ENCODE data around the gene SLC26A8.
"Not testable (repeated sequence)": the region's sequence is repeated elsewhere in the genome, so short reads cannot be mapped to it uniquely, and the experiment has no call there.

Gene SLC26A8

DNA sequence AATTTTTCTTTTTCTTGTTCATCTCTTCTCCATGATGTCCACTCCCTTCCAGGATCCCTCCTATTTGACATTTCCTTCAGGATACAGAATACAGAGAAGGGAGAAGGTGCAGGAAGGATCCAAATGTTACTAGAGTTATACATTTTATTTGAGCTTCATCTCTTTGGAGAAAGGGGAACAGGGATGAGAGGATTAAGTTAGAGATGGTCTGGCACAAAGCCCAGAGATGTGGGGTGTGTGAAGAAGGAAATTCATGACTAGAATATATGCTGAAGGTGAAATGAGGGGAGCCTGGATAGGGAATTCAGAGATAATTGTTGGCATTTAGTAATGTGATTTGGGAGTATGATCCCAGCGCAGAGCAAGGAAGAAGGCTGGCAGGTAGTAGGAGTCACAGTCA, 81.1 kb downstream of the SLC26A8 start:
- no peak for DNase-seq (ENCODE audit: low spot score)

DNA sequence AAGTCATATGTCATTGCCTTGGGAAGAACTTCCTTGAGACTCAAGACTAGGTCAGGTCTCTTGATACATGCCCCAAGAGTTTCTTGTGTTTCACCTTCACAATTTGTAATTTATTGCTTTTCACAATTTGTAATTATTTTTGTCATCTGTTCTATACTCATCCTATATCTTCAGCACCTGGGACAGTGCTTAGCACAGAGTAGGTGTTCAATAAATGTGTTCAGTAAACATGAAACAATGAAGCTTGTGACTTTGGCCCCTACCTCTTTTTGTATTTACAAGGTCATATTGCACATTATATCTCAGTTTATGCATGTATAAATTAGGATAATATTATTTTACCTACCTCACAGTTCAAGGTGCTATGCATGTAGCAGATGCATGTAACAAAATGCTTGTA, 82.1 kb downstream of the SLC26A8 start:
- no peak for DNase-seq (ENCODE audit: low spot score)

GRCh38 chr6:35941170-35941569, 83.3 kb downstream of the SLC26A8 start:
- DNase-seq (ENCODE audit: low spot score) = not testable (repeated sequence)

DNA sequence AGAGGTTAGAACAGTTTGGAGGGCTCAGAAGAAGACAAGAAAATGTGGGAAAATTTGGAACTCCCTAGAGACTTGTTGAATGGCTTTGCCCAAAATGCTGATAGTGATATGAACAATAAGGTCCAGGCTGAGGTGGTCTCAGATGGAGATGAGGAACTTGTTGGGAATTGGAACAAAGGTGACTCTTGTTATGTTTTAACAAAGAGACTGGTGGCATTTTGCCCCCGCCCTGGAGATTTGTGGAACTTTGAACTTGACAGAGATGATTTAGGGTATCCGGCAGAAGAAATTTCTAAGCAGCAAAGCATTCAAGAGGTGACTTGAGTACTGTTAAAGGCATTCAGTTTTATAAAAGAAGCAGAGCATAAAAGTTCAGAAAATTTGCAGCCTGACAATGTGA, 84.4 kb downstream of the SLC26A8 start:
- DNase-seq (ENCODE audit: low spot score) = not testable (repeated sequence)

DNA sequence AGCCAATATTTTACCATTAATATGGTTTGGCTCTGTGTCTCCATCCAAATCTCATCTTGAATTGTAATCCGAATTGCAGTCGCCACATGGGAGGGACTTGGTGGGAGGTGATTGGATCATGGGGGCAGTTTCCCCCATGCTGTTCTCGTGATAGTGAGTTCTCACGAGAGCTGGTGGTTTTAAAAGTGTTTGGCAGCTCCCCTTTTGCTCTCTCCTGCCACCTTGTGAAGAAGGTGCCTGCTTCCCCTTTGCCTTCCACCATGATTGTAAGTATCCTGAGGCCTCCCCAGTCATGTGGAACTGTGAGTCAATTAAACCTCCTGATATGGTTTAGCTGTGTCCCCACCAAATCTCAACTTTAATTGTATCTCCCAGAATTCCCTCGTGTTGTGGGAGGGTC, 85.2 kb downstream of the SLC26A8 start:
- not testable (repeated sequence) for DNase-seq (ENCODE audit: low spot score)

DNA sequence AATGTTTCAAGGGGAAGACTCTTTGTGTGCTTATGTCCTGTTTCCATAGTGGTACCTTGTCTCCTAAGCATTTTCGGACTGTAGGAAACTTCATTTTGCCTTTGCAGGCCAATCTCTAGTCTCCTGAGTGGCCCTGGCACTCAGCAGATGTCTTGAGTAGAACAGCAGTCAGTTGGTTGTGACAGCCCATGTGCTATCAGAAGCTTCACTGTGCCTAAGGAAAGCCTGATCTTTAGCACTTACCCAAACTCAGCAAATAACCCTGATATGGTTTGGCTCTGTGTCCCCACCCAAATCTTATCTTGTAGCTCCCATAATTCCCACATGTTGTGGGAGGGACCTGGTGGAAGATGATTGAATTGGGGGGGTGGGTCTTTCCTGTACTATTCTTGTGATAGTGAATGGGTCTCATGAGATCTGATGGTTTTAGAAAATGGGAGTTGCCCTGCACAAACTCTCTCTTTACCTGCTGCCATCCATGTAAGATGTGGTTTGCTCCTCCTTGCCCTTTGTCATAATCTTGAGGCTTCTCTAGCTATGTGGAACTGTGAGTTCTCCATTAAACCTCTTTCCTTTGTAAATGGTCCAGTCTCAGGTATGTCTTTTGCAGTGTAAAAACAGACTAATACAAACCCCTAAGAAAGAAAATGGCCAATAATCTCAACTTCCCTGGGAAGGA, 87.6 kb downstream of the SLC26A8 start:
- no peak for DNase-seq (ENCODE audit: low spot score)

DNA sequence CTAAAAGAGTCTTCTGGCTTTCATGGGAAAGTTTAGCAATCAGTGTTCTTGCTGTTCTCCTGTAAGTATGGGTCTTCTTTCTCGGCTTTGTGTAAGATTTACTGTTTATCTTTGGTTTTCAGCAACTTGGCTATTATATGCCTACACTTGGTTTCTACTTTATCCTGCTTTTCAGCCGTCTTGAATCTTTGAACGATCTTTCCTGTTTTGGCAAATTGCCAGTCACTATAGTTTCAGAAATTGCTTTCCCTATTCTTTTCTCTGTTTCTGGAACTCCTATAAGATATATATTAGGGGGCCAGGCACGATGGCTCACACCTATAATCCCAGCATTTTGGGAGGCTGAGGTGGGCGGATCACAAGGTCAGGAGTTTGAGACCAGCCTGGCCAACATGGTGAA, 89.0 kb downstream of the SLC26A8 start:
- no peak for DNase-seq (ENCODE audit: low spot score)

DNA sequence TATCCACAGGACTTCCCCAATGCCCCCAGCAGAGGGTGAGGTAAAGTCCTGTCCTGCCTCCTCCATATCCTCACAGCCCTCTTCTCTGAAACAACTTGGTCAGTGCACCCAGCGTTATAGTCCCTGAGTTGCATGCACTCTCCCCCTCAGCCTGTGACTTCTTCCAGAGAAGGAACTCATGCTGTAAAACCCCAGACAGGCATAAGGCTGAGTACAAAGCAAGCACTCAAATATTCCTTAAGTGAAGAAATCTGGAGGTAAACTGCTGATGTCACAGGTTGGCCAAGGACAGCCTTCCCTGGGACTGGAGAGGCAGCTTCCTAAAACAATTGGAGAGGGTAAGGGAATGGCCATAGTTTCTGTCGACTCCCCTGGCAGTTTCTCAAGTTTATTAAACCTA, 90.6 kb downstream of the SLC26A8 start:
- no peak for DNase-seq (ENCODE audit: low spot score)

DNA sequence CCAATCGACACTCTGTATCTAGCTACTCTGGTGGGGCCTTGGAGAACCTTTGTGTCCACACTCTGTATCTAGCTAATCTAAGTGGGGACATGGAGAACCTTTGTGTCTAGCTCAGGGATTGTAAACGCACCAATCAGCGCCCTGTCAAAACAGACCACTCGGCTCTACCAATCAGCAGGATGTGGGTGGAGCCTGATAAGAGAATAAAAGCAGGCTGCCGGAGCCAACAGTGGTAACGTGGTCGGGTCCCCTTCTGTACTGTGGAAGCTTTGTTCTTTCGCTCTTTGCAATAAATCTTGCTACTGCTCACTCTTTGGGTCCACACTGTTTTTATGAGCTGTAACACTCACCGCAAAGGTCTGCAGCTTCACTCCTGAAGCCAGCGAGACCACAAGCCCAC, 92.6 kb downstream of the SLC26A8 start:
- not testable (repeated sequence) for DNase-seq (ENCODE audit: low spot score)

- DNase-seq (ENCODE audit: low spot score) = no peak
Observed at GRCh38 chr6:35931120-35931561, 93.3 kb downstream of the SLC26A8 start.

DNA sequence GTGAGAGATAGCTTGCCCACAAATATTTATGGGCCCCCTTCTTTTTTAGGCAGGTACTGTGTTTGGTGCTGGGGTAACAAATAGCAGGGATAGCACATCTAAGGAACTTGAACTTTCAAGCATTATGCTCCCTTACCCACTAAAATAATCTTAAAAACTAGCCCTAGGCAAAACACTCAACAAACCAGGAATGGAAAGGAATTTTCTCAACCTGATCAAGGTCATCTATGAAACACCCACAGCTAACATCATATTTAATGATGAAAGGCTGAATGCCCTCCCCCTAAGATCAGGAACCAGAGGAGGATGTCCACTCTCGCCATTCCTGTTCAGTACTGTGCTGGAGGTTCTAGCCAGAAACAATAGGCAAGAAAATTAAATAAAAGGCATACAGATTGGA, 94.8 kb downstream of the SLC26A8 start:
- no peak for DNase-seq (ENCODE audit: low spot score)

DNA sequence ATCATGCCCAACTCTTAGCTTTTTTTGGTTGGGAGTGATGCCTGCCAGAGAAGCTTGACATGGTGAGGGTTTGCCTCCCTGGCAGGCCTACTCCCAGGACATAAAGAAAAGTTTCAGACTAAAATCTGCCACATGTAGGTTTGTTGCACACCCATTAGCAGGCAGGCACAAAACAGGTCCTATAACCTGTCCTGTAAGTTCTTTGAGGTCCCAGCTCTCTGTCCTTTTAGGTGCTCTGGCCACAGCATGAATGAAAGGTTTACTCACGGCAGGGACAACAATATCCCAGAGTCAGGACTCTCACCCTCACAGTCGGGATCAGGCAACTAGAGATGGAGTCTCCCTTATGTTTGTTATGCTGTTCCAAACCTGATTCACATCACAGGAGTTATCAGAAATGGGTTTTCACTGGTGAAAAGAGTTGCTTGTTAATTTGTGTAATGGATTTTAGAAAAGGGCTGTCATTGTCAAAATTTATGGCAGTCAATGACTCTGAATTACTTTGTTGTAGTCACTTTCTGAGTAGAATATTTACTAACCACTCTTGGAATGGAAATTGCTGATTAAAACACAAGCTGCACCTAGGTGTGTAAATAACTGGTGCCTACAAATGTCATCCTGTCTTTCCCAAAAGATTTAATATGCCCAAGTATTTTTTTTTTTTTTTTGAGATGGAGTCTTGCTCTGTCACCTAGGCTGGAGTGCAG, 97.8 kb downstream of the SLC26A8 start:
- no peak for DNase-seq (ENCODE audit: low spot score)

DNA sequence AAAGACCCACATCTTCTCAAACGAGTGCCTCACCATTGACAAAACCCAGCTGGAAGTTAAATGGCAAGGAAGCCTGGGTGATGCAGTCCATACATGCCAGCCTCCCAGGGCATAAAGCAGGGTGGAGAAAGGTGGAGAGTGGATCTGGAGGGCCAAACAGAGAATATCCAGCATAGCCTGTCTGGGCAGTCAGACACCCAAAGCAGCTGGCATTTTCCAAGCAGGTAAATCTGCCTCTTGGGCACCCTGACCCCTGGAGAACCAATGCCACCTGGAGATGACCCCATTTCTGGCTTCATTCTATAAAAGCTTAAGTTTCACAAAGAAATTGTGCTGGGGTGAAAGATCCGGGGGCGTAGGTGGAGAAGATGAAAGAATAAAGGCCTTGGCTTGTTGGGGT, 98.5 kb downstream of the SLC26A8 start:
- DNase-seq (ENCODE audit: low spot score) = no peak

- no peak for DNase-seq (ENCODE audit: low spot score)
Observed at GRCh38 chr6:35924146-35924545, 100.3 kb downstream of the SLC26A8 start.

DNA sequence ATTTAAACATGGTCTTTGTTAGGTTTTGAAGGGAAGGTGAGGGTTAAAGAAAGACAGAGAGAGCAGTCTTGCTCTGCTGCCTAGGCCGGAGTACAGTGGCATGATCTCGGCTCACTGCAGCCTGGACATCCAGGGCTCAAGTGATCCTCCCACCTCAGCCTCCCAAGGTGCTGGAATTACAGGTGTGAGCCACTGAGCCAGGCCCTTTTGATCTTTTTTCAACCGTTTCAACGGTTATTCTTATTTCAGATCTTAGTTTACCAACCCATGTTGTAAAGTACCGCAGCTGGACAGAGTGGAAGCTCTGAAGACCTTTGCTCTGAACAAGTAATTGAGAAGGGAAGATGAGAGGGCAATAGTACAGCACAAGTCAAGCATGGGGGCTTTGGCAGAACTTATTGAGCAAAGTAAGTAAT, 102.3 kb downstream of the SLC26A8 start:
- no peak for DNase-seq (ENCODE audit: low spot score)

DNA sequence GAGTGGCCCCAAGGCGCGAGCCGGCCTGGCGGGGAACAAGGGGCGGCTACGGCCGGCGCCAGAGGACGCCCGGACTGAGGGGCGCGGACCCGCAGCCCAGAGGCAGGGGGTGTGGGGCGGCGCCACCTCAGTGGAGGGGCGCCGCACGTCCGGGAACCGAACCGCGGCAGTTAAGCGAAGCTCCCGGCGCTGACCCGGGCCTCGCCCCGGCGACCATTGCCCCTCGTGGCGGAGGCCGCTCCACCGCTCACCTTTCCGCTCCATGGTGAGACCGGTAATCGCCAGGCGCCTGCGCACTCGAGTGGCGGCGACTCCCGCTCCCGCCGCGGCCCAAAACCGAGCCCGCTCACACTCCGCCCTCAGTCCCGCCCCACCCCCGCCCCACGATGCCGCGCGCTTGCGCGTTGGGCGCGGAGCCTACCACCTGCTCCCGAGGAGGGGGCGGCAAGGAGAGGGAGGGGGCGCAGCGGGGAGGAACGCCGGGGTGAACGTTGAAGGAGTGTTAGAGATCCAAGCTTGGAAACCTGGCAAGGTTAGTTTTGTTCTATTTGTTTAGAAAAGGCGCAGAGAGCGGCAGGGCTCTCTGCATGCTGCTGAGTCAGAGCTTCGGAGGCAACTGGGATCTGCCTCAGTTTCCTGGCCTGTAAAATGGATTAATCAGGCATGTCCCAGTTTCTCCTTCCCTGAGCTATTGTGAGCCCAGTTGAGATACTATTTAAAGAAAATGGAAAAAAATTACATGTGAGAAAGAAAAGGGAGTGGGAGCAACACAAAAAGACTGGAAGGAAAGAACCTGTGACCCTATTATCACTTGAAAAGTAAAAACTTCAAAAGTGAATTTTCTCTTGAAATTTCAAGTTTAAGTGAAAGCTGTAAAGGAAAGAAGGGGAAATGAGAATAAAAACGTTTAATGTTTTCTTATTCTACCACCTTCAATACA, 103.4 kb downstream of the SLC26A8 start, which contains the start of gene SRPK1:
SRPK1 (minus strand) TSS at position 306 of the 940 bp plus-strand sequence; CDS start at position 264, 42 bp downstream.
- peak; percentile 85 for DNase-seq (ENCODE audit: low spot score)

- no peak for DNase-seq (ENCODE audit: low spot score)
Observed at GRCh38 chr6:35919827-35920751, 104.4 kb downstream of the SLC26A8 start.

- DNase-seq (ENCODE audit: low spot score) = no peak
Observed at GRCh38 chr6:35919085-35919826, 105.2 kb downstream of the SLC26A8 start.

GRCh38 chr6:35916893-35917292, 107.5 kb downstream of the SLC26A8 start:
- not testable (repeated sequence) for DNase-seq (ENCODE audit: low spot score)

DNA sequence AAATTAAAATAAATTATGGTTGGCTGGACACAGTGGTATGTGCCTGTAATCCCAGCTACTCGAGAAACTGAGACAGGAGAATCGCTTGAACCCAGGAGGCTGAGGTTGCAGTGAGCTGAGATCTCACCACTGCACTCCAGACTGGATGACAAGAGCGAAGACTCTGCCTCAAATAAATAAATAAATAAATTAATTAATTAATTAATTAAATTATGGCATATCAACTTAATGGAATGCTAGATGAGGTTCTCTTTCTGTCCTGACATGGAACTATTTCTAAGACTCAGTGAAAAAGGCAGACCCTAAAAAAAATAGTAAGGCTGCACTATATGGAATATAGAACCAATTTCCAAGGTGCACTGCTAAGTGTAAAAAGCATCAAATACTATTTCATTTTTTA, 108.4 kb downstream of the SLC26A8 start:
- no peak for DNase-seq (ENCODE audit: low spot score)

GRCh38 chr6:35914536-35914935, 109.9 kb downstream of the SLC26A8 start:
- DNase-seq (ENCODE audit: low spot score) = no peak
